ENCODE results near the gene FOXP4. TPM values are rescaled to one million over a fixed set of nuclear protein-coding genes. Genes with fewer than 3 reads are reported as not detected.

Gene FOXP4
- polyA plus RNA-seq, 2 of the 4 experiments (the other 2 are of a cell fraction): 2.6 to 14.2 TPM

DNA sequence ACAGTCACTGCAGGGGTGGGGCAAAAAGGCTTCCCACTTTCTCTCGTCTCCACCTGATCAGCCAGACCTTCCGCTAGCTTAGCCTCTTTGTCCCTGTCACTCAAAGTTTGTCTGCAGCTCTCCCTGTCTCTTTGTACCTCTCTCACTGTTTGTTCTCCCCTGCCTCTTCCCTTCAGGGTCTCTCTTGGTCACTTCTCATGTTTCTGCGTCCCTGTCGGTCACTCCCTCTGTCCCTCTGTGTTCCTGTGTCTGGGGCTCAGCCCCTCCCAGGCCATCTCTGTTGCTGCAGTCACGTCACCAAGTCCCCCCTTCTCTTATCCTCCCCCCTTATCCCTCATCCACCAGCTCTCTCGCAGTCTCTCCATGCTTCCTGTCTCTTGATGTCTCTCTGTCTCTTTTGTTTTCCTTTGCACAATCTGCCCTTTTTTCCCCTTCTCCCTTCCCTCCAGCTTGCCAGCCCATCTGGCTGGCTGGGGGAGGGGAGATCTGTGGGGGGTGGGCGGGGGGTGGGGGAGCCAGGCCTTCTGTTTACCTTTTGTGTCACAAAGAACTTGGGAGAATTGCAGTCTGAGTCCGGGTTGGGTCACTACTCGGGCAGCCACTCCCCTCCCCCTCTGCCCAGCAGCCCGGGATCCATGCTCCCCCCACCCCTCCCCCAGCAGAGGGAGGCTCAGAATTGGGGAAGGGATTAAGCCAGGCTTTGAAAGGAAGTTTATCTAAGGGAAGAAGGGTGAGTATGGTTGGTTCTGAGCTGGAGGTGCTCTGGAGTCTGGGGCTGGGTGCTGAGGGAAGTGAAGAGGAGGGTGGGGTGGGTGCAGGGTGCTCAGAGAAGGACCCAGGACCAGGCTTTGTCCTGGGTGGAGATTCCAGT lies 32.3 kb downstream of the FOXP4 start:
- Histone ChIP-seq H3K4me3 (peak overlapping the region; percentile 7), H3K9me3 (no peaks in the 10 kb centered on the region), H3K4me2 (peak overlapping the region; percentile 77), H3K27ac (peak overlapping the region; percentile 89 to 92), H3K4me1 (peaks cover 81% of the 10 kb centered on the region)
- ATAC-seq: peak; percentile 62 to 69
- TF ChIP-seq JUNB (IDR thresholded peaks at IDR 0.05): peak; percentile 41; the same call in 1 of the 2 replicates
- peak; percentile 37; the same call in 1 of the 3 replicates for TF ChIP-seq SMC3 (IDR thresholded peaks at IDR 0.05)
- TF ChIP-seq, protein P1, sequence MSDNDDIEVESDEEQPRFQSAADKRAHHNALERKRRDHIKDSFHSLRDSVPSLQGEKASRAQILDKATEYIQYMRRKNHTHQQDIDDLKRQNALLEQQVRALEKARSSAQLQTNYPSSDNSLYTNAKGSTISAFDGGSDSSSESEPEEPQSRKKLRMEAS (IDR thresholded peaks at IDR 0.05): 0 out of 2 replicates have a peak, but pooled peaks have one; percentile 9
- TF ChIP-seq RAD21 (conservative IDR thresholded peaks at IDR 0.05 in 1 of 2, IDR thresholded peaks at IDR 0.05 in 1 of 2): peak in 1 of 2 experiments; percentile 35; a peak in 2 of 5 replicates
- TF ChIP-seq, protein P2, sequence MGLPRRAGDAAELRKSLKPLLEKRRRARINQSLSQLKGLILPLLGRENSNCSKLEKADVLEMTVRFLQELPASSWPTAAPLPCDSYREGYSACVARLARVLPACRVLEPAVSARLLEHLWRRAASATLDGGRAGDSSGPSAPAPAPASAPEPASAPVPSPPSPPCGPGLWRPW (IDR thresholded peaks at IDR 0.05): 0 out of 2 replicates have a peak, but pooled peaks have one; percentile 12
- TF ChIP-seq MAFK (IDR thresholded peaks at IDR 0.05; ENCODE audit: partially characterized antibody): no peak
- peak; percentile 62 to 80; a peak in 4 of 5 replicates for TF ChIP-seq JUN (IDR thresholded peaks at IDR 0.05)
- TF ChIP-seq EP300 (IDR thresholded peaks at IDR 0.05): peak; percentile 51 to 74; a peak in 3 of 5 replicates
- TF ChIP-seq MYC (IDR thresholded peaks at IDR 0.05; ENCODE audit: borderline replicate concordance, low read length): no peak
- peak; percentile 18; the same call in 1 of the 2 replicates for TF ChIP-seq FOSL2 (IDR thresholded peaks at IDR 0.05)
- TF ChIP-seq FOSL2 (CRISPR knock-in tag; IDR thresholded peaks at IDR 0.05): no peak
- TF ChIP-seq ZSCAN20 (CRISPR knock-in tag; IDR thresholded peaks at IDR 0.05): no peak
- TF ChIP-seq, protein P3, sequence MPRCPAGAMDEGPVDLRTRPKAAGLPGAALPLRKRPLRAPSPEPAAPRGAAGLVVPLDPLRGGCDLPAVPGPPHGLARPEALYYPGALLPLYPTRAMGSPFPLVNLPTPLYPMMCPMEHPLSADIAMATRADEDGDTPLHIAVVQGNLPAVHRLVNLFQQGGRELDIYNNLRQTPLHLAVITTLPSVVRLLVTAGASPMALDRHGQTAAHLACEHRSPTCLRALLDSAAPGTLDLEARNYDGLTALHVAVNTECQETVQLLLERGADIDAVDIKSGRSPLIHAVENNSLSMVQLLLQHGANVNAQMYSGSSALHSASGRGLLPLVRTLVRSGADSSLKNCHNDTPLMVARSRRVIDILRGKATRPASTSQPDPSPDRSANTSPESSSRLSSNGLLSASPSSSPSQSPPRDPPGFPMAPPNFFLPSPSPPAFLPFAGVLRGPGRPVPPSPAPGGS (IDR thresholded peaks at IDR 0.05): peak; percentile 51; the same call in 1 of the 3 replicates
- peak; percentile 54 to 74 for DNase-seq (ENCODE audit: low read depth in 1 of 2, low spot score in 1 of 2)
- ChIA-PET CTCF (interaction anchor here (0.6 to 2.8 kb wide), 10 partner anchors 10 to 210 kb away, joined by 3 to 11 read pairs (median 4); no protein-coding TSS in a partner anchor), POLR2A (interaction anchor here (0.6 kb wide), 2 partner anchors 8 to 32 kb away, joined by 3 to 4 read pairs; no protein-coding TSS in a partner anchor)
- 6% methylated on average over 8 of the region's 10 CpGs for WGBS (ENCODE audit: missing lambda C conversion rate)
- no peak for FAIRE-seq

DNA sequence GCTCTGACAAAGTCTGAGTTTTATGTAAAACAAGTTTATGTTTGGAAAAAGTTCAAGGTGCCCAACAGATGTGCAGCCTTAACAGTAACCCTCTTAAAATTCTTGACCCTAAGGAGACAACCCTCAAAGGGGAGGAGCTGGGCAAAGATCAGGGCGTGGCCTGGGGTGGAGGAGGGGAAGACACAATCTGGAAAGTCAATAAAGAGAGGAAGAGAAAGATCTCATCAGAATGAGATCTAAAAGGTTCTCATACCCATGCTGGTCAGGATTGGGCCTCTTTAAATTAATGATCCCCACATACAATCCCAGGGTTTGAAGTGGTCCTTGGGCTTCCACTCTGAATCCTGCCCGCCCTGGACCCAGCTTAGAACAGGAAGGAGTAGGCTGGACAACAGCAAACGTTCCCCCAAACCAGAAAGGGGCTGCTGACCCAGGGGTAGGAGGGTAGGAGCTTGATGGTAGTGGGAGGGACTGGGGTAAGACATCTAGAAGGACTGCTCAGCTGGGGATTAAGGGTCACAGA lies 33.0 kb downstream of the FOXP4 start:
- H3K27ac ChIP-seq: peak overlapping the region; percentile 89 to 92
- peak; percentile 32 to 37; a peak in 5 of 6 replicates for ATAC-seq

More for the DNA sequence above, 33.0 kb downstream of the FOXP4 start:
- 34% methylated on average over 3 of the region's 3 CpGs for WGBS (ENCODE audit: missing lambda C conversion rate)
- DNase-seq (ENCODE audit: low read depth in 1 of 2, low spot score in 1 of 2) (peak in 1 of 2 experiments; percentile 41), FAIRE-seq (no peak)
- TF ChIP-seq, protein P4, sequence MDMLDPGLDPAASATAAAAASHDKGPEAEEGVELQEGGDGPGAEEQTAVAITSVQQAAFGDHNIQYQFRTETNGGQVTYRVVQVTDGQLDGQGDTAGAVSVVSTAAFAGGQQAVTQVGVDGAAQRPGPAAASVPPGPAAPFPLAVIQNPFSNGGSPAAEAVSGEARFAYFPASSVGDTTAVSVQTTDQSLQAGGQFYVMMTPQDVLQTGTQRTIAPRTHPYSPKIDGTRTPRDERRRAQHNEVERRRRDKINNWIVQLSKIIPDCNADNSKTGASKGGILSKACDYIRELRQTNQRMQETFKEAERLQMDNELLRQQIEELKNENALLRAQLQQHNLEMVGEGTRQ (IDR thresholded peaks at IDR 0.05): no peak
- TF ChIP-seq, protein P5, sequence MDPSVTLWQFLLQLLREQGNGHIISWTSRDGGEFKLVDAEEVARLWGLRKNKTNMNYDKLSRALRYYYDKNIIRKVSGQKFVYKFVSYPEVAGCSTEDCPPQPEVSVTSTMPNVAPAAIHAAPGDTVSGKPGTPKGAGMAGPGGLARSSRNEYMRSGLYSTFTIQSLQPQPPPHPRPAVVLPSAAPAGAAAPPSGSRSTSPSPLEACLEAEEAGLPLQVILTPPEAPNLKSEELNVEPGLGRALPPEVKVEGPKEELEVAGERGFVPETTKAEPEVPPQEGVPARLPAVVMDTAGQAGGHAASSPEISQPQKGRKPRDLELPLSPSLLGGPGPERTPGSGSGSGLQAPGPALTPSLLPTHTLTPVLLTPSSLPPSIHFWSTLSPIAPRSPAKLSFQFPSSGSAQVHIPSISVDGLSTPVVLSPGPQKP (IDR thresholded peaks at IDR 0.05; ENCODE audit: low read depth, low read length): no peak
- TF ChIP-seq HDAC2 (IDR thresholded peaks at IDR 0.05): no peak
- TF ChIP-seq HOXB5 (CRISPR knock-in tag; IDR thresholded peaks at IDR 0.05): no peak
- TF ChIP-seq ZNF302 (CRISPR knock-in tag; IDR thresholded peaks at IDR 0.05): no peak
- TF ChIP-seq HOXA7 (CRISPR knock-in tag; IDR thresholded peaks at IDR 0.05): no peak
- TF ChIP-seq EP300 (IDR thresholded peaks at IDR 0.05): no peak
- TF ChIP-seq TP53 (CRISPR knock-in tag; IDR thresholded peaks at IDR 0.05): no peak
- TF ChIP-seq, protein P1 (IDR thresholded peaks at IDR 0.05): no peak
- TF ChIP-seq NR3C1 (IDR thresholded peaks at IDR 0.05): no peak
- TF ChIP-seq SMC3 (IDR thresholded peaks at IDR 0.05): no peak
- TF ChIP-seq CHD2 (IDR thresholded peaks at IDR 0.05; ENCODE audit: low read length, partially characterized antibody): no peak
- TF ChIP-seq, protein P6, sequence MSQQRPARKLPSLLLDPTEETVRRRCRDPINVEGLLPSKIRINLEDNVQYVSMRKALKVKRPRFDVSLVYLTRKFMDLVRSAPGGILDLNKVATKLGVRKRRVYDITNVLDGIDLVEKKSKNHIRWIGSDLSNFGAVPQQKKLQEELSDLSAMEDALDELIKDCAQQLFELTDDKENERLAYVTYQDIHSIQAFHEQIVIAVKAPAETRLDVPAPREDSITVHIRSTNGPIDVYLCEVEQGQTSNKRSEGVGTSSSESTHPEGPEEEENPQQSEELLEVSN (IDR thresholded peaks at IDR 0.05; ENCODE audit: borderline replicate concordance, low read depth): no peak
- TF ChIP-seq, protein P7, sequence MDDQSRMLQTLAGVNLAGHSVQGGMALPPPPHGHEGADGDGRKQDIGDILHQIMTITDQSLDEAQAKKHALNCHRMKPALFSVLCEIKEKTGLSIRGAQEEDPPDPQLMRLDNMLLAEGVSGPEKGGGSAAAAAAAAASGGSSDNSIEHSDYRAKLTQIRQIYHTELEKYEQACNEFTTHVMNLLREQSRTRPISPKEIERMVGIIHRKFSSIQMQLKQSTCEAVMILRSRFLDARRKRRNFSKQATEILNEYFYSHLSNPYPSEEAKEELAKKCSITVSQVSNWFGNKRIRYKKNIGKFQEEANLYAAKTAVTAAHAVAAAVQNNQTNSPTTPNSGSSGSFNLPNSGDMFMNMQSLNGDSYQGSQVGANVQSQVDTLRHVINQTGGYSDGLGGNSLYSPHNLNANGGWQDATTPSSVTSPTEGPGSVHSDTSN (IDR thresholded peaks at IDR 0.05): no peak
- no peak for TF ChIP-seq SREBF2 (IDR thresholded peaks at IDR 0.05)
- no peak for TF ChIP-seq ZSCAN20 (CRISPR knock-in tag; IDR thresholded peaks at IDR 0.05)
- Histone ChIP-seq H3K4me1 (peaks cover 88% of the 10 kb centered on the region), H3K4me3 (peak overlapping the region; percentile 7; the same call in 2 of the 3 replicates), H3K4me2 (peak overlapping the region; percentile 77), H3K9me3 (no peaks in the 10 kb centered on the region)
- ChIA-PET POLR2A (interaction anchor here (0.6 kb wide), 1 partner anchor 33 kb away, joined by 3 read pairs; no protein-coding TSS in a partner anchor), CTCF (interaction anchor here (0.9 to 2.8 kb wide), 8 partner anchors 9 to 211 kb away, joined by 3 to 11 read pairs (median 4); no protein-coding TSS in a partner anchor)

Data from A549 (cell line).